ENCODE measurements around the gene ZFP36L2.

ZFP36L2 gene

GRCh38 chr2:43175020-43175441 is 51.4 kb downstream of the ZFP36L2 start (continued):
- TF ChIP-seq ZBTB10 (tag by site-specific recombination; IDR thresholded peaks at IDR 0.05) (no peak), ZBTB6 (tag by site-specific recombination; IDR thresholded peaks at IDR 0.05) (no peak), ZNF488 (tag by site-specific recombination; IDR thresholded peaks at IDR 0.05) (no peak), TSHZ1 (tag by site-specific recombination; IDR thresholded peaks at IDR 0.05; ENCODE audit: borderline replicate concordance) (no peak)

GRCh38 chr2:43174368-43174916 is 52.0 kb downstream of the ZFP36L2 start:
- peaks cover 11% of the 10 kb centered on the region; the same call in 1 of the 2 replicates for H3K4me1 ChIP-seq (ENCODE audit: control insufficient read depth, insufficient read depth, low read length)
- ChIA-PET POLR2A (no interaction called here), CTCF (interaction anchor here (0.8 to 1.3 kb wide), 2 partner anchors 44 to 55 kb away, joined by 3 to 8 read pairs; no protein-coding TSS in a partner anchor)
- no peaks in the 10 kb centered on the region for H3K9me3 ChIP-seq (ENCODE audit: control insufficient read depth, insufficient read depth, low read depth, low read length)
- no peaks in the 10 kb centered on the region for H3K36me3 ChIP-seq (ENCODE audit: control insufficient read depth in 2 of 2, insufficient read depth in 1 of 2, low read length in 2 of 2)
- H3K27ac ChIP-seq (ENCODE audit: extremely low read depth, low read depth, low read length) = no peak overlapping the region
- H3K4me3 ChIP-seq (ENCODE audit: low read depth, low read length) = no peak overlapping the region
- no peak for TF ChIP-seq ZNF302 (tag by site-specific recombination; IDR thresholded peaks at IDR 0.05; ENCODE audit: low read depth)
- no peak for TF ChIP-seq ZNF248 (tag by site-specific recombination; IDR thresholded peaks at IDR 0.05)
- no peak for TF ChIP-seq ZBTB49 (tag by site-specific recombination; IDR thresholded peaks at IDR 0.05; ENCODE audit: low read depth)
- TF ChIP-seq ZNF221 (tag by site-specific recombination; IDR thresholded peaks at IDR 0.05; ENCODE audit: borderline replicate concordance) = no peak
- TF ChIP-seq MYNN (tag by site-specific recombination; IDR thresholded peaks at IDR 0.05; ENCODE audit: borderline replicate concordance) = no peak
- no peak for TF ChIP-seq ZNF433 (tag by site-specific recombination; IDR thresholded peaks at IDR 0.05; ENCODE audit: low read depth)
- TF ChIP-seq ZNF529 (tag by site-specific recombination; IDR thresholded peaks at IDR 0.05; ENCODE audit: insufficient replicate concordance) = no peak
- TF ChIP-seq ZNF670 (tag by site-specific recombination; IDR thresholded peaks at IDR 0.05; ENCODE audit: low read depth) = no peak
- TF ChIP-seq PBX3 (CRISPR knock-in tag; IDR thresholded peaks at IDR 0.05) = no peak
- no peak for TF ChIP-seq GLI4 (tag by site-specific recombination; IDR thresholded peaks at IDR 0.05)
- no peak for TF ChIP-seq ZNF311 (tag by site-specific recombination; IDR thresholded peaks at IDR 0.05; ENCODE audit: borderline replicate concordance)
- TF ChIP-seq ZNF148 (tag by site-specific recombination; IDR thresholded peaks at IDR 0.05; ENCODE audit: borderline replicate concordance) = no peak
- no peak for TF ChIP-seq ZBTB1 (tag by site-specific recombination; IDR thresholded peaks at IDR 0.05)
- TF ChIP-seq ZNF530 (tag by site-specific recombination; IDR thresholded peaks at IDR 0.05; ENCODE audit: low read depth) = no peak
- TF ChIP-seq ZNF366 (tag by site-specific recombination; conservative IDR thresholded peaks at IDR 0.05) = no peak
- TF ChIP-seq ZEB2 (tag by site-specific recombination; IDR thresholded peaks at IDR 0.05) = no peak
- TF ChIP-seq HOXA7 (CRISPR knock-in tag; IDR thresholded peaks at IDR 0.05; ENCODE audit: borderline replicate concordance) = no peak
